Fibroblast of lung (primary cell): ENCODE data around the gene RANBP3L.

Source experiments
- EZH2 ChIP-seq: IDR thresholded peaks from 2 replicates; pipeline ENCODE4 v1.5.1; 2012; ENCODE audit warnings: low read length, control low read depth, mild to moderate bottlenecking; ENCODE audit errors: missing control alignments
- TF ChIP-seq, protein P1 (sequence below), 2 donors: IDR thresholded peaks in 1 of 2; conservative IDR thresholded peaks in 1 of 2; 1 replicate in 1 of 2; 2 replicates in 1 of 2; pipeline ENCODE4 v1.5.1; 2011 to 2012; ENCODE audit warnings: low read length in 2 of 2, control low read depth in 1 of 2, inconsistent platforms in 1 of 2, low read depth in 1 of 2, mild to moderate bottlenecking in 1 of 2

DNA sequence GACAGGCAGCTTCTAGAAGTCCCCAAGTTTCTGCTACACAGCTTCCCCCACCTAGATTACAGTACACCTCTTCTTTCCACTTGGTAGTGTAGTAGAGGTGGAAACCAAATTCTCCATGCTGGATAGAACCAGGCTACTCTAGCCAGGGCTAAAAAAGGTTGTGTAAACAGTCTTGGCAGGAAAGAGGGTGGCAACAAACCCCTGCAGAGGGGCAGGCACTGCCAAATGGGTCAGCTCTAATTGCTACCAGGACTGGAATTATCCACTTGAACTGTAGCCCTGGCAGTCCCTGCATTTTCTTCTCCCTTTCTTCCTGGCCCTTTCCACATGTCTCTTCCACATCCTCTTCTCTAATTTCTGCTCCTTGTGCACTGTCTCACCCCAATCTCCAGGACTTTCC is 24.8 kb downstream of the RANBP3L start:
- TF ChIP-seq, protein P1, sequence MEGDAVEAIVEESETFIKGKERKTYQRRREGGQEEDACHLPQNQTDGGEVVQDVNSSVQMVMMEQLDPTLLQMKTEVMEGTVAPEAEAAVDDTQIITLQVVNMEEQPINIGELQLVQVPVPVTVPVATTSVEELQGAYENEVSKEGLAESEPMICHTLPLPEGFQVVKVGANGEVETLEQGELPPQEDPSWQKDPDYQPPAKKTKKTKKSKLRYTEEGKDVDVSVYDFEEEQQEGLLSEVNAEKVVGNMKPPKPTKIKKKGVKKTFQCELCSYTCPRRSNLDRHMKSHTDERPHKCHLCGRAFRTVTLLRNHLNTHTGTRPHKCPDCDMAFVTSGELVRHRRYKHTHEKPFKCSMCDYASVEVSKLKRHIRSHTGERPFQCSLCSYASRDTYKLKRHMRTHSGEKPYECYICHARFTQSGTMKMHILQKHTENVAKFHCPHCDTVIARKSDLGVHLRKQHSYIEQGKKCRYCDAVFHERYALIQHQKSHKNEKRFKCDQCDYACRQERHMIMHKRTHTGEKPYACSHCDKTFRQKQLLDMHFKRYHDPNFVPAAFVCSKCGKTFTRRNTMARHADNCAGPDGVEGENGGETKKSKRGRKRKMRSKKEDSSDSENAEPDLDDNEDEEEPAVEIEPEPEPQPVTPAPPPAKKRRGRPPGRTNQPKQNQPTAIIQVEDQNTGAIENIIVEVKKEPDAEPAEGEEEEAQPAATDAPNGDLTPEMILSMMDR (conservative IDR thresholded peaks at IDR 0.05 in 1 of 2, IDR thresholded peaks at IDR 0.05 in 1 of 2; ENCODE audit: low read depth in 1 of 2, low read length in 2 of 2): no peak
- no peak for TF ChIP-seq EZH2
